ENCODE measurements around the gene ATRNL1.

ATRNL1 gene

DNA sequence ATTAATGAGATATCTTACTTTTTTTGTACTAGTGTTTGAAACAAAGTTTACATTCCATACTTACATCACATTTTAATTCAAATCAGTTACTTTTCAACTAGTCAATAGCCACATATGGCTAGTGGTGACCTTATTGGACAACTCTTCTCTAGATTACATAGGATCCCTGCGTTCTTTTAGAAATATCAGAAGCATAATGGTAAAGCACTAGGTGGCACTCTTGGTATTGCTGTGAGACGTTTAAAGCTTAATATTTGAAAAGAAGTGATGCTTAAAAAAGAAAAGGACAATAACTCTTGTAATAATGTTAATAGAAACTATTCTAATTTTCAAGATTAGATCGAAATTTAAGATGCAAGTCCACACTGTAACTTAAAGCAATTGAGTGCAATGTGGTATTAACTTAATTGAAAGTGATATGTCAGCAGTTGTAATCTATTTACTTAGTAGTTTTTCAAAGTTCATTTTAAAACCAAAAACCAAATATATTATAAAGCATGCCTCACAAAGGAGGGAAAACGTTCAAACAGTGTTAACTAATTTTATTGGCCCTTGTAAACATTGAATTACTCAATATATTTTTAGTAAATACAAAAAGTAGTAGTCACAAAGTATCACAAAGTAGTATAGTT is 339.1 kb downstream of the ATRNL1 start:
- peak; percentile 7 for DNase-seq (ENCODE audit: low read depth)
- H3K4me3 ChIP-seq (replicated peaks; ENCODE audit: low read depth, low read length): no peak overlapping the region
- TF ChIP-seq, protein P1, sequence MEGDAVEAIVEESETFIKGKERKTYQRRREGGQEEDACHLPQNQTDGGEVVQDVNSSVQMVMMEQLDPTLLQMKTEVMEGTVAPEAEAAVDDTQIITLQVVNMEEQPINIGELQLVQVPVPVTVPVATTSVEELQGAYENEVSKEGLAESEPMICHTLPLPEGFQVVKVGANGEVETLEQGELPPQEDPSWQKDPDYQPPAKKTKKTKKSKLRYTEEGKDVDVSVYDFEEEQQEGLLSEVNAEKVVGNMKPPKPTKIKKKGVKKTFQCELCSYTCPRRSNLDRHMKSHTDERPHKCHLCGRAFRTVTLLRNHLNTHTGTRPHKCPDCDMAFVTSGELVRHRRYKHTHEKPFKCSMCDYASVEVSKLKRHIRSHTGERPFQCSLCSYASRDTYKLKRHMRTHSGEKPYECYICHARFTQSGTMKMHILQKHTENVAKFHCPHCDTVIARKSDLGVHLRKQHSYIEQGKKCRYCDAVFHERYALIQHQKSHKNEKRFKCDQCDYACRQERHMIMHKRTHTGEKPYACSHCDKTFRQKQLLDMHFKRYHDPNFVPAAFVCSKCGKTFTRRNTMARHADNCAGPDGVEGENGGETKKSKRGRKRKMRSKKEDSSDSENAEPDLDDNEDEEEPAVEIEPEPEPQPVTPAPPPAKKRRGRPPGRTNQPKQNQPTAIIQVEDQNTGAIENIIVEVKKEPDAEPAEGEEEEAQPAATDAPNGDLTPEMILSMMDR (IDR thresholded peaks at IDR 0.05; ENCODE audit: low read length, missing control alignments): peak; percentile 17

DNA sequence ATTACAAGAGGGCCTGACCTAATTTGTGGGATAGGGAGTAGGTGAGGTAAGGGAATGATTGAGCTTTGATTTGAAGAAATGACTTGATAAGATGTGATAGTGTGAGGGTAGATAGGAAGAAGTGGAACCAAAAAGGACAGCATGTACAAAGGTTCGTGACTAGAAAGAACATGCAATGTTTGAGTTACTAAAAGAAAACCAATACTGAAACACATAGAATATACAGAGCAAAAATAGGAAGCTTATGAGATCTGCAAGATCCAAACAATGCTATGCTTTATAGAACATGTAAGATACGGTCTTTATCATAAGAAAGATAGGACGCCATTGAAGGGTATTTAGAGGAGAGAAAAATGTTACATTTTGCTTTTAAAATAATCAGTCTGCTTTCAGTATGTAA is 343.8 kb downstream of the ATRNL1 start:
- DNase-seq (ENCODE audit: low read depth): no peak
- TF ChIP-seq, protein P1 (IDR thresholded peaks at IDR 0.05; ENCODE audit: low read length, missing control alignments): no peak
- no peak overlapping the region for H3K4me3 ChIP-seq (replicated peaks; ENCODE audit: low read depth, low read length)

DNA sequence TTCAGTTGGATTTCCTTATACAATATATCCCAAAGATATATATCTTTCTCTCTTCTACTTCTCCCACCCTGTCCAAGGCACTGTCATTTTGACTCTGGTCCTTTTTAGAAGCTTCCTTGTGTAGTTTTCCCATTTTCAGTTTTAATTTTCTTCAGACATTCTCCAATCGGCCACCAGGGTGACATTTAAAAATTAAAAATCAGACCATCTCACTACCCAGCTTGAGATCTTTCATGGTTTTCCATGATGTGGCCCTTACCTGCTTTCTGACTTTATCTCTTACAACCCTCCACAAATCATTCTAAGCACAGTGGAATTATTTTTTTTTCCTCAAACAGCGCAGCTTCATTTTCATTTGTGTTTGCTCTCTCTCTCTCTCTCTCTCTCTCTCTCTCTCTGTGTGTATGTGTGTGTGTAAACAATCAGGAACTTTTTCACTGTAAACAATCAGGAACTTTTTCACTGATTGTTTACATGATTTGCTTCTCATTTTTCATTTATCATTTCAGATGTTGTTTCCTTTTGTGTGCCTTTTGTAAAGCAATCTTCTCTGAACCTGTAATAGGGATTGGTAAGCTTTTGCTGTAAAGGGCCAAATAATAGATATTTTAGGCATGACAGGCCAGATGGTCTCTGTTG is 348.9 kb downstream of the ATRNL1 start:
- TF ChIP-seq, protein P1 (IDR thresholded peaks at IDR 0.05; ENCODE audit: low read length, missing control alignments): no peak
- DNase-seq (ENCODE audit: low read depth): no peak
- no peak overlapping the region for H3K4me3 ChIP-seq (replicated peaks; ENCODE audit: low read depth, low read length)

DNA sequence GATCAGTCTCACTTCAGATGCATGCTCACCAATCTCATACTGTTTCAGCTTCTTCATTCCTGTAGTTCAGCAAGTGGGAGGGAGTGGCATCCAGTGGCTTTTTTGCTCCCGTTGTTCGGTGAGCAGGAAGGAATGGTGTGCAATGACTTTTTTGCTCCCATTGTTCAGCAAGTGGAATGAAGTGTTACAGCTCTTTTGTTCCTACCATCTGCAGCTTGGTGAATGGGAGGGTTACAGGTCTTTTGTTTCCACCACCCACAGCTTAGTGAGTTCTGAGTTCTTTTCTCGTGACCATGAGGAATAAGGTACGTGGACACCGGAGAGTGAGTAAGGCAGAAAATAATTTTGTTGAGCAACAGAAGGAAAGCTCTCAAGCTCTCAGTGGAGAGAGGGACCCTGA is 363.6 kb downstream of the ATRNL1 start:
- DNase-seq (ENCODE audit: low read depth): no peak
- TF ChIP-seq, protein P1 (IDR thresholded peaks at IDR 0.05; ENCODE audit: low read length, missing control alignments): no peak

DNA sequence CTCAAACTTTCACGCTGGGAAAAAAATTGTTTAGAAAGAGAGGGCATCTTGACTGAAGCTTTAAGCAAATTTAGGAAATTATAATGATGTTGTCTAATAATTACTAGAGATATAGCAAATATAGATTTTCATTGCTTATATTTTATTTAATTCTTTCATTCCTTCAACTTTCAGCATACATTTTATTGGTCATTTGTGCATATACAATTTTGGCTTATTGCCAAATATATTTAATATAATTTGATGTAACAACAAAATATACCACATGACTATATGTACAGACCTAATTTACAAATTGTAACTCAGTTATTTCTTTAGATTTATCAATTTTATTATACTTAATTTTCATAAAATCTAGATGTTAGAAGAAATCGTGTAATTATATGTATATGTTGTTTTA is 390.1 kb downstream of the ATRNL1 start:
- DNase-seq (ENCODE audit: low read depth): no peak
- TF ChIP-seq, protein P1 (IDR thresholded peaks at IDR 0.05; ENCODE audit: low read length, missing control alignments): no peak
- no peak overlapping the region for H3K4me3 ChIP-seq (replicated peaks; ENCODE audit: low read depth, low read length)

More for the DNA sequence above, 363.6 kb downstream of the ATRNL1 start:
- no peak overlapping the region for H3K4me3 ChIP-seq (replicated peaks; ENCODE audit: low read depth, low read length)

DNA sequence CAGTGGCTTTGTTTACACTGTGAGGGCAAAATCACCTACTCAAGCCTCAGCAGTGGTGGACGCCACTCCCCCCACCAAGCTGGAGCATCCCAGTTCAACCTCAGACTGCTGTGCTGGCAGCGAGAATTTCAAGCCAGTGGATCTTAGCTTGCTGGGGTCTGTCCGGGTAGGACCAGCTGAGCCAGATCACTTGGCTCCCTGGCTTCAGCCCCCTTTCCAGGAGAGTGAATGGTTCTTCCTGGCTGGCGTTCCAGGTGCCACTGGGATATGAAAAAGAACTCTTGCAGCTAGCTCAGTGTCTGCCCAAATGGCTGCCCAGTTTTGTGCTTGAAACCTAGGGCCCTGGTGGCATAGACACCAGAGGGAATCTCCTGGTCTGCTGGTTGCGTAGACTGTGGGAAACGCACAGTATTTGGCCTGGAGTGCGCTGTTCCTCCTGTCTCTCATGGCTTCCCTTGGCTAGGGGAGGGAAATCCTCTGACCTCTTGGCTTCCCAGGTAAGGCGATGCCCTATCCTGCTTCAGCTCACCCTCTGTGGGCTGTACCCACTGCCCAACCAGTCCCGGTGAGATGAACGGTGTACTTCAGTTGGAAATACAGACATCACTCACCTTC is 398.5 kb downstream of the ATRNL1 start:
- TF ChIP-seq, protein P1 (IDR thresholded peaks at IDR 0.05; ENCODE audit: low read length, missing control alignments): no peak
- DNase-seq (ENCODE audit: low read depth): no peak
- no peak overlapping the region for H3K4me3 ChIP-seq (replicated peaks; ENCODE audit: low read depth, low read length)

Data from fibroblast of pulmonary artery (primary cell).